CD14-positive monocyte (primary cell): ENCODE measurements around the gene NXPH1. TPM values are rescaled to one million over a fixed set of nuclear protein-coding genes. Genes with fewer than 3 reads are reported as not detected.

ENCODE experiments used
- DNase-seq, 3 donors: peaks; one replicate each; pipeline ENCODE4 v3.0.0-alpha.2; 2011 to 2022
- H2AFZ ChIP-seq: 2 replicates; pipeline ENCODE4 v1.6.0; 2012; ENCODE audit warnings: mild to moderate bottlenecking, low read depth, low read length, inconsistent platforms; ENCODE audit not compliant: insufficient read depth, poor library complexity, severe bottlenecking
- H3K27ac ChIP-seq, 2 donors: 1 replicate in 1 of 2; 2 replicates in 1 of 2; pipeline ENCODE4 v1.5.1; 2012 to 2013; ENCODE audit warnings: low read length in 2 of 2, control low read depth in 1 of 2, inconsistent platforms in 1 of 2, low read depth in 1 of 2, mild to moderate bottlenecking in 1 of 2
- H3K27me3 ChIP-seq, 2 donors: one replicate each; pipeline versions ENCODE4 v1.6.0 to v1.6.1; 2011 to 2013; ENCODE audit warnings: low read length in 2 of 2; ENCODE audit not compliant: control insufficient read depth in 2 of 2, insufficient read depth in 2 of 2
- H3K36me3 ChIP-seq, 2 donors: replicated peaks in 1 of 2; 1 replicate in 1 of 2; 2 replicates in 1 of 2; pipeline versions ENCODE4 v1.5.1 to v1.6.1; 2012 to 2013; ENCODE audit warnings: low read length in 2 of 2, control low read depth in 1 of 2, inconsistent platforms in 1 of 2, mild to moderate bottlenecking in 1 of 2; ENCODE audit not compliant: insufficient read depth in 2 of 2, control insufficient read depth in 1 of 2
- H3K4me1 ChIP-seq, 2 donors: 1 replicate in 1 of 2; 2 replicates in 1 of 2; pipeline versions ENCODE4 v1.5.1 to v1.6.1; 2012 to 2013; ENCODE audit warnings: low read length in 2 of 2, control low read depth in 1 of 2, inconsistent platforms in 1 of 2, mild to moderate bottlenecking in 1 of 2, moderate library complexity in 1 of 2; ENCODE audit not compliant: insufficient read depth in 2 of 2, control insufficient read depth in 1 of 2
- H3K4me2 ChIP-seq: replicated peaks from 2 replicates; pipeline ENCODE3; 2012; ENCODE audit warnings: low read length, moderate library complexity, mild to moderate bottlenecking; ENCODE audit not compliant: poor library complexity, severe bottlenecking; ENCODE audit errors: extremely low read depth
- H3K4me3 ChIP-seq, 3 experiments: fragments of 200-600 bp in 1 of 3; sonication (generic) in 1 of 3; replicated peaks in 1 of 3; 1 replicate in 2 of 3; 2 replicates in 1 of 3; pipeline ENCODE4 v1.5.1; 2011 to 2013; ENCODE audit warnings: low read length in 3 of 3, mild to moderate bottlenecking in 3 of 3, control low read depth in 2 of 3, low read depth in 2 of 3, inconsistent platforms in 1 of 3, moderate library complexity in 1 of 3
- H3K79me2 ChIP-seq: 2 replicates; pipeline ENCODE4 v1.6.0; 2012; ENCODE audit warnings: mild to moderate bottlenecking, control low read depth, inconsistent platforms, low read length, moderate library complexity; ENCODE audit not compliant: insufficient read depth
- H3K9ac ChIP-seq: 2 replicates; pipeline ENCODE4 v1.6.0; 2017; ENCODE audit warnings: low read length, mild to moderate bottlenecking; ENCODE audit not compliant: insufficient read depth, poor library complexity, severe bottlenecking
- H3K9me3 ChIP-seq, 2 donors: replicated peaks in 1 of 2; 1 replicate in 1 of 2; 2 replicates in 1 of 2; pipeline versions ENCODE4 v1.5.1 to v1.6.1; 2012 to 2013; ENCODE audit warnings: low read length in 2 of 2, control low read depth in 1 of 2; ENCODE audit not compliant: control insufficient read depth in 1 of 2, insufficient read depth in 1 of 2
- H4K20me1 ChIP-seq: 2 replicates; pipeline ENCODE4 v1.6.0; 2012; ENCODE audit warnings: mild to moderate bottlenecking, low read length, control low read depth, moderate library complexity; ENCODE audit not compliant: insufficient read depth
- H3K27ac Mint-ChIP-seq, 7 donors: one replicate each; pipeline ENCODE4 v1.8.0; 2020; ENCODE audit warnings: mild to moderate bottlenecking in 7 of 7, mixed read lengths in 7 of 7, moderate library complexity in 6 of 7, inconsistent platforms in 2 of 7
- H3K27me3 Mint-ChIP-seq, 3 donors: one replicate each; pipeline ENCODE4 v1.8.0; 2021 to 2022; ENCODE audit warnings: low read depth in 3 of 3, mild to moderate bottlenecking in 3 of 3, mixed read lengths in 3 of 3, moderate library complexity in 3 of 3, inconsistent platforms in 1 of 3
- H3K36me3 Mint-ChIP-seq, 2 donors: one replicate each; pipeline ENCODE4 v1.8.0; 2020; ENCODE audit warnings: mixed read lengths in 2 of 2, inconsistent platforms in 1 of 2, mild to moderate bottlenecking in 1 of 2
- H3K4me1 Mint-ChIP-seq: one replicate; pipeline ENCODE4 v1.8.0; 2020; ENCODE audit warnings: mild to moderate bottlenecking, mixed read lengths
- H3K4me3 Mint-ChIP-seq, 2 donors: one replicate each; pipeline ENCODE4 v1.8.0; 2020; ENCODE audit warnings: mild to moderate bottlenecking in 2 of 2, mixed read lengths in 2 of 2, moderate library complexity in 1 of 2
- H3K9me3 Mint-ChIP-seq, 7 donors: one replicate each; pipeline ENCODE4 v1.8.0; 2020 to 2022; ENCODE audit warnings: mixed read lengths in 7 of 7, mild to moderate bottlenecking in 6 of 7, moderate library complexity in 6 of 7, inconsistent platforms in 2 of 7
- WGBS: methylation state at CpG from one replicate; pipeline ENCODE4 v1.1.5; 2013; ENCODE audit warnings: missing lambda C conversion rate; ENCODE audit not compliant: insufficient coverage; 5-methylcytosine and 5-hydroxymethylcytosine counted together
- intact Hi-C, 2 donors: fragments of 100-400 bp; cut with micrococcal nuclease; formaldehyde crosslinking; loops; one replicate each; pipeline versions ENCODE4 v1.15.0 to v1.15.1; 2023
- polyA plus RNA-seq, 3 donors: library from polyadenylated mRNA; depleted of rRNA in 1 of 3; unstranded in 2 of 3; stranded (reverse) in 1 of 3; fragments of 300-500 nt in 2 of 3; fragments of >200 nt in 1 of 3; fragmentation: Illumina TruSeq in 2 of 3; gene quantifications; 1 replicate in 2 of 3; 2 replicates in 1 of 3; pipeline ENCODE4 v1.2.3, GENCODE V29; 2012 to 2021
- TF ChIP-seq, protein P1 (sequence below): fragments of 200-600 bp; IDR thresholded peaks from one replicate; pipeline ENCODE4 v1.8.0; 2022; ENCODE audit warnings: antibody characterized with exemption, mild to moderate bottlenecking

NXPH1 gene
- polyA plus RNA-seq, 3 donors, result not detected

DNA sequence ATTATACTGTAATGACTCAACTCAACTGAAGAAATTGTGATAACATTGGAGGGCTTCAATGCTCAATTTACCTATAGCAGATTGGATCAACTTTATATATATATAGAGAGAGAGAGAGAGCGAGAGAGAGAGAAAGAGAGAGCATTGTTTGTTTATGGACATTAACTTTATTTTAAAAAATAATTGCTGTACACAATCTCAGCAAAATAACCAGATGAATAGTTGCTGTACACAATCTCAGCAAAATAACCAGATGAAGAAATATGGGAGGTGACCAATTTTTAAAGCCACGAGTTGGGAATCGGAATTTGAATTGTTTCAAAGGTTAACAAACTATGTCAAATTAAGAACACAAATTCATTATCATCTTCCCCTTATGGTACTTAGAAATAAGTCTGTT lies 319.9 kb downstream of the NXPH1 start:
- Histone ChIP-seq H2AFZ (no peak overlapping the region), H4K20me1 (no peaks in the 10 kb centered on the region), H3K4me1 (no peaks in the 10 kb centered on the region), H3K27me3 (no peaks in the 10 kb centered on the region), H3K4me3 (no peak overlapping the region), H3K9ac (no peak overlapping the region), H3K9me3 (peaks cover 0 to 6% of the 10 kb centered on the region in 2 donors), H3K4me2 (no peak overlapping the region), H3K27ac (no peak overlapping the region), H3K79me2 (no peaks in the 10 kb centered on the region), H3K36me3 (no peaks in the 10 kb centered on the region)
- no peaks in the 10 kb centered on the region for H3K4me1 Mint-ChIP-seq
- no peak for DNase-seq
- H3K4me3 Mint-ChIP-seq, result no peak overlapping the region
- peaks cover 0 to 3% (median 0%) of the 10 kb centered on the region in 7 donors for H3K9me3 Mint-ChIP-seq
- intact Hi-C loops, result no loop called here
- TF ChIP-seq, protein P1, sequence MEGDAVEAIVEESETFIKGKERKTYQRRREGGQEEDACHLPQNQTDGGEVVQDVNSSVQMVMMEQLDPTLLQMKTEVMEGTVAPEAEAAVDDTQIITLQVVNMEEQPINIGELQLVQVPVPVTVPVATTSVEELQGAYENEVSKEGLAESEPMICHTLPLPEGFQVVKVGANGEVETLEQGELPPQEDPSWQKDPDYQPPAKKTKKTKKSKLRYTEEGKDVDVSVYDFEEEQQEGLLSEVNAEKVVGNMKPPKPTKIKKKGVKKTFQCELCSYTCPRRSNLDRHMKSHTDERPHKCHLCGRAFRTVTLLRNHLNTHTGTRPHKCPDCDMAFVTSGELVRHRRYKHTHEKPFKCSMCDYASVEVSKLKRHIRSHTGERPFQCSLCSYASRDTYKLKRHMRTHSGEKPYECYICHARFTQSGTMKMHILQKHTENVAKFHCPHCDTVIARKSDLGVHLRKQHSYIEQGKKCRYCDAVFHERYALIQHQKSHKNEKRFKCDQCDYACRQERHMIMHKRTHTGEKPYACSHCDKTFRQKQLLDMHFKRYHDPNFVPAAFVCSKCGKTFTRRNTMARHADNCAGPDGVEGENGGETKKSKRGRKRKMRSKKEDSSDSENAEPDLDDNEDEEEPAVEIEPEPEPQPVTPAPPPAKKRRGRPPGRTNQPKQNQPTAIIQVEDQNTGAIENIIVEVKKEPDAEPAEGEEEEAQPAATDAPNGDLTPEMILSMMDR, result no peak
- H3K27me3 Mint-ChIP-seq, result peaks cover 0 to 1% (median 0%) of the 10 kb centered on the region in 3 donors
- no peaks in the 10 kb centered on the region for H3K36me3 Mint-ChIP-seq
- WGBS, result no CpG with 5 or more reads among the region's 3 CpGs
- H3K27ac Mint-ChIP-seq, result no peak overlapping the region

DNA sequence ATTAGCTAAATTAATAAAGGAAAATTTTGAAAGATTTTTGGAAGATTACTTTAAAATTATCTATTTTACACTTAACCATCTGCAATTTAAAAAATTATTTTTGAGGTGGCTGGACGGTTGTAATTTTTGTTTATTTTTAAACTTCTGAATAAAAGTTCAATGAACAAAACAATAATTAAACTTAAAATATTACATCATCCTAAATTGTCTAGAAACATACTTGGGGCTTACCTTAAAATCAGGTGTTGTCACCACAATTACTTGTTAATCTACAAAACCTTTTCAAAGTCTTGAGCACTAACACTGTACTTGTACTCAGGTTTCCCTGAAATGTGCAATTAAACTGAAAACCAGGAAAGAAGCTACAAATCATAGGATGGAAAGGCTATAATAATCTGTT lies 328.3 kb downstream of the NXPH1 start:
- no peaks in the 10 kb centered on the region for H3K4me1 ChIP-seq
- H3K79me2 ChIP-seq, result no peaks in the 10 kb centered on the region
- no CpG with 5 or more reads among the region's 1 CpG for WGBS
- TF ChIP-seq, protein P1, result no peak
- H3K36me3 Mint-ChIP-seq, result no peaks in the 10 kb centered on the region
- no peak overlapping the region for H3K4me2 ChIP-seq
- intact Hi-C loops, result no loop called here
- H4K20me1 ChIP-seq, result no peaks in the 10 kb centered on the region
- H3K4me3 Mint-ChIP-seq, result no peak overlapping the region
- no peak overlapping the region for H3K27ac Mint-ChIP-seq
- H3K36me3 ChIP-seq, result no peaks in the 10 kb centered on the region
- no peaks in the 10 kb centered on the region for H3K4me1 Mint-ChIP-seq
- H3K27me3 ChIP-seq, result no peaks in the 10 kb centered on the region
- H3K9me3 ChIP-seq, result peaks cover 0 to 3% of the 10 kb centered on the region in 2 donors
- no peak overlapping the region for H3K9ac ChIP-seq
- no peak overlapping the region for H3K27ac ChIP-seq
- no peak overlapping the region for H2AFZ ChIP-seq
- DNase-seq, result no peak
- no peaks in the 10 kb centered on the region for H3K27me3 Mint-ChIP-seq
- H3K4me3 ChIP-seq, result no peak overlapping the region
- H3K9me3 Mint-ChIP-seq, result peaks cover 0 to 2% (median 0%) of the 10 kb centered on the region in 7 donors
